Left ventricle myocardium inferior (tissue), 1 donor: Measurements from ENCODE around the gene SBDS. TPM values are rescaled to one million over a fixed set of nuclear protein-coding genes. Genes with fewer than 3 reads are reported as not detected.
"Not testable (repeated sequence)": the region's sequence is repeated elsewhere in the genome, so short reads cannot be mapped to it uniquely, and the experiment has no call there.

Source experiments
- DNase-seq: peaks from one replicate; pipeline ENCODE4 v3.0.0-alpha.2; 2020
- H3K27ac ChIP-seq: fragments of 200-600 bp; replicated peaks from 2 replicates; pipeline ENCODE4 v1.8.0; 2021
- H3K27me3 ChIP-seq: fragments of 200-600 bp; 2 replicates; pipeline ENCODE4 v1.8.0; 2021; ENCODE audit warnings: low read depth
- H3K36me3 ChIP-seq: fragments of 200-600 bp; 2 replicates; pipeline ENCODE4 v1.8.0; 2021
- H3K4me1 ChIP-seq: fragments of 200-600 bp; 2 replicates; pipeline ENCODE4 v1.8.0; 2021
- H3K4me3 ChIP-seq: fragments of 200-600 bp; 2 replicates; pipeline ENCODE4 v1.8.0; 2021; ENCODE audit warnings: mild to moderate bottlenecking, moderate library complexity
- H3K9me3 ChIP-seq: fragments of 200-600 bp; replicated peaks from 2 replicates; pipeline ENCODE4 v1.8.0; 2021
- intact Hi-C: fragments of 100-400 bp; cut with micrococcal nuclease; formaldehyde crosslinking; loops from one replicate; pipeline ENCODE4 v1.11.0; 2022
- total RNA-seq: library from RNA; stranded (reverse); fragmentation: NEBNext Ultra II Directional; extraction: Animal tissue kit (Norgen Biotek cat#: 25700); gene quantifications from one replicate; pipeline ENCODE4 v1.2.1, GENCODE V29; 2021
- TF ChIP-seq, protein P1 (sequence below): fragments of 200-600 bp; IDR thresholded peaks from 2 replicates; pipeline ENCODE4 v1.8.0; 2021; ENCODE audit warnings: antibody characterized with exemption, mild to moderate bottlenecking, borderline replicate concordance
- donor health status: DM: no; HTN: yes; CAD: no; lungs with severe emphysema.

SBDS gene
- total RNA-seq, 1 donor from 2014 or later = 211 TPM

DNA sequence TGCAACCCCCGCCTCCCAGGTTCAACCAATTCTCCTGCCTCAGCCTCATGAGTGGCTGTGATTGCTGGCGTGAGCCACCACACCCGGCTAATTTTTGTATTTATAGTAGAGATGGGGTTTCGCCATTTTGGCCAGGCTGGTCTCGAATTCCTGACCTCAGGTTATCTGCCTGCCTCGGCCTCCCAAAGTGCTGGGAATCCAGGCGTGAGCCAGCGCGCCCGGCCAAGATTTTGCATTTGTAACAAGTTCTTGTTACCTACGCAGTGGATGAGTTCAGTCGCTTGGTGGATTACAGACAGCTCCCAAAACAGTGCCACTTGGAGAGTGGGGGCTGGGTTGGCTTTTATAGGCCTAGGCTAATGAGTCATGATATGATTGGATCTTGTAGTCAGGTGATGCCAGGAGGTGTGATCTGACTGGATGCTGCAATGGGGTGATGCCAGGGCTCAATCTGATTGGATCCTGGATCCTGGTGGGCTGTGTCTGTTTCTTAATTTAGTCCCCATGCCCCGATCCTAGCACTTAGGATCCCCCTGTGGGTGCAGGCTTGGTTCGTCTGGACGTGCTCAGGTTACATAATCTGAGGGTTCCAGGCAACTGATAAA, 20.3 kb downstream of the SBDS start:
- intact Hi-C loops = no loop called here
- H3K36me3 ChIP-seq = no peaks in the 10 kb centered on the region
- H3K4me1 ChIP-seq = no peaks in the 10 kb centered on the region
- H3K27me3 ChIP-seq = no peaks in the 10 kb centered on the region
- H3K4me3 ChIP-seq = no peak overlapping the region
- peaks cover 7% of the 10 kb centered on the region for H3K9me3 ChIP-seq
- TF ChIP-seq, protein P1, sequence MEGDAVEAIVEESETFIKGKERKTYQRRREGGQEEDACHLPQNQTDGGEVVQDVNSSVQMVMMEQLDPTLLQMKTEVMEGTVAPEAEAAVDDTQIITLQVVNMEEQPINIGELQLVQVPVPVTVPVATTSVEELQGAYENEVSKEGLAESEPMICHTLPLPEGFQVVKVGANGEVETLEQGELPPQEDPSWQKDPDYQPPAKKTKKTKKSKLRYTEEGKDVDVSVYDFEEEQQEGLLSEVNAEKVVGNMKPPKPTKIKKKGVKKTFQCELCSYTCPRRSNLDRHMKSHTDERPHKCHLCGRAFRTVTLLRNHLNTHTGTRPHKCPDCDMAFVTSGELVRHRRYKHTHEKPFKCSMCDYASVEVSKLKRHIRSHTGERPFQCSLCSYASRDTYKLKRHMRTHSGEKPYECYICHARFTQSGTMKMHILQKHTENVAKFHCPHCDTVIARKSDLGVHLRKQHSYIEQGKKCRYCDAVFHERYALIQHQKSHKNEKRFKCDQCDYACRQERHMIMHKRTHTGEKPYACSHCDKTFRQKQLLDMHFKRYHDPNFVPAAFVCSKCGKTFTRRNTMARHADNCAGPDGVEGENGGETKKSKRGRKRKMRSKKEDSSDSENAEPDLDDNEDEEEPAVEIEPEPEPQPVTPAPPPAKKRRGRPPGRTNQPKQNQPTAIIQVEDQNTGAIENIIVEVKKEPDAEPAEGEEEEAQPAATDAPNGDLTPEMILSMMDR = no peak
- DNase-seq = no peak
- no peak overlapping the region for H3K27ac ChIP-seq

DNA sequence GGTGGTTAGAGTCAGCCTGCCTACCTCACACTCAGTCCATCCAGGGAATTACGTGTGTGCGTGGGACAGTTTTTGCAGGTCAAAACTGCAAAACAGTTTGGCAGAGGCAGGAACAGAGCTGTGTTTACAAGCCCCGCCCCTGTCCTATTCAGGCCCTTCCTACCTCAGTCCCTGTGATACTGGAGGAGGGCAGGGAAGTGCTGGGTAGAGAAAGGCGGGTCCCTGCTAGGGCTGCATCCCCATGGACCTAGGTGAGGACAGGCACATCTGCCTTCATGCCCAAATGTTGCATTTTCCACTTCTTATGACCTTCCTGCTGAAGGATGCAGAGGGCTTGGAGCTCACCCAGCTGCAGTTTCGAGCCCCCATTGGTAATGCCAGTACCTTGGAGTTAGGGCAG, 25.1 kb downstream of the SBDS start:
- Histone ChIP-seq H3K9me3 (no peaks in the 10 kb centered on the region), H3K27me3 (no peaks in the 10 kb centered on the region), H3K4me1 (no peaks in the 10 kb centered on the region), H3K27ac (no peak overlapping the region), H3K4me3 (no peak overlapping the region), H3K36me3 (no peaks in the 10 kb centered on the region)
- no peak for DNase-seq
- intact Hi-C loops = no loop called here
- TF ChIP-seq, protein P1 = no peak

DNA sequence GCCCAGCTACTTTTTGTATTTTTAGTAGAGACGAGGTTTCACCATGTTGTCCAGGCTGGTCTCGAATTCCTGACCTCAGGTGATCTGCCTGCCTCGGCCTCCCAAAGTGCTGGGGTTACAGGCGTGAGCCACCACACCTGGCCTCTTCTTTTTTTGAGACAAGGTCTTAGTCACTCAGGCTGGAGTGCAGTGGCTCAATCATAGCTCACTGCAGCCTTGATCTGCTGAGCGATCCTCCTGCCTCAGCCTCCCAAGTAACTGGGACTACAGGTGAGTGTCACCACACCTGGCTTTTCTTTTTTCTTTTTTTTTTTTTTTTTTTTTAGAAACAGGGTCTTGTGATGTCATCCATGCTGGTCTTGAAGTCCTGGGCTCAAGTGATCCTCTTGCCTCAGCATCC, 26.4 kb downstream of the SBDS start:
- intact Hi-C loops = not testable (repeated sequence)

DNA sequence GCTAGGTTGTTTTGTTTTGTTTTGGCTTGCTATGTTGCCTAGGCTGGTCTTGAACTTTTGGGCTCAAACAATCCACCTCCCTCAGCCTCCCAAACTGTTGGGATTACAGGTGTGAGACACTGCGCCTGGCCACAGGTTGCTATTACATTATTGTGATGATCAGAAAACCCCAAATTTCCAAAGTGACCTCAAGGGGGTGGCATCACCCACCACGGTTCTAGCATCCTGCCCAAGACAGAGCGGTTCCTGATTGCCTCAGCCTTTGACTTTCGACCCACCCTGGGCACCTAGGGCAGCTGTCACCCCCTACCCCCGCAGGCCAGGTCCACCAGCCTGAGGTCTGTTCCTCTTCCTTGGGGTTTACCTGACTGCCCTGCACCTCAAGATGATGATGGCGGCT, 28.4 kb downstream of the SBDS start:
- intact Hi-C loops = no loop called here
- no peak for DNase-seq
- Histone ChIP-seq H3K27ac (no peak overlapping the region), H3K4me3 (no peak overlapping the region), H3K9me3 (no peaks in the 10 kb centered on the region), H3K36me3 (no peaks in the 10 kb centered on the region), H3K27me3 (no peaks in the 10 kb centered on the region), H3K4me1 (no peaks in the 10 kb centered on the region)
- TF ChIP-seq, protein P1 = no peak

More for the DNA sequence above, 26.4 kb downstream of the SBDS start:
- H3K9me3 ChIP-seq, DNase-seq, H3K27ac ChIP-seq, H3K4me3 ChIP-seq, H3K4me1 ChIP-seq, H3K27me3 ChIP-seq, H3K36me3 ChIP-seq: not testable (repeated sequence)

DNA sequence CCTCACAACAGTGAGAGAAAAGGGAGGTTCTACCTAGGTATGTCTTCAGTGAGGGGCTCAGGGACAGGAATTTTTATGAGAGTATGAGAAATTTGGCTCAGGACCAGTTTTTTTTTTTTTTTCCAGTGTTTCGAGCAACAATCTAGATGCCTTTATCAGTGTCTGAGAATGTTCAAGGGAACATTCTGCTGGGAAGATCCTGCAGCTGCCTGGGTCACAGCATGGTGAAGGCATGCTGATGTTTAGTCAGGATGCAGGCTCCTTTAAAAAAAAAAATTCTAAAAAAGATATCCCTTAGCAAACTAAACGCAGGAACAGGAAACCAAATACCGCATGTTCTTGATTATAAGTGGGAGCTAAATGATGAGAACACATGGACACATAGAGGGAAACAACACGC, 31.0 kb downstream of the SBDS start:
- no peak for DNase-seq
- TF ChIP-seq, protein P1 = no peak
- Histone ChIP-seq H3K4me3 (no peak overlapping the region), H3K27me3 (no peaks in the 10 kb centered on the region), H3K36me3 (peaks cover under 1% of the 10 kb centered on the region), H3K27ac (no peak overlapping the region), H3K9me3 (no peaks in the 10 kb centered on the region), H3K4me1 (no peaks in the 10 kb centered on the region)
- intact Hi-C loops = no loop called here

DNA sequence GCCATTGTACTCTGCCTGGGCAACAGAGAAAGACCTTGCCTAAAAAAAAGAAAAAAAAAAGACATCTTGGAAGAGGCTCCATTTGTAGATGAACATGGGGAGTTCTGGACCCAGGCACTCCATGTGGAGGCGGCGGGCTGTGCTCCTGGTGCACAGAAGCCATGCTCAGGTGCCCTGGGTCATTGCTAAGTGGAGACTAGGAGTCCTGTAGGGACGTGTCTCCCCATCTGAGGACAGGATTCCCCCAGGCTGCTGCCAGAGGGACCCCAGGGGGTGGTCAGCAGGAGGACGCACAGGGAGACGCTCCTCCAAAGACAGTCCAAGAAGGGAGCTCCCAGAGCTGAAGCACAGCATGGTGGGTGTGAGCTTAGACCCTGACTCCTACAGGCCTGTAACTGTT, 34.3 kb downstream of the SBDS start:
- no peak overlapping the region for H3K27ac ChIP-seq
- no peaks in the 10 kb centered on the region for H3K9me3 ChIP-seq
- H3K4me3 ChIP-seq = no peak overlapping the region
- no peaks in the 10 kb centered on the region for H3K27me3 ChIP-seq
- TF ChIP-seq, protein P1 = no peak
- H3K36me3 ChIP-seq = peaks cover 33% of the 10 kb centered on the region
- intact Hi-C loops = no loop called here
- DNase-seq = no peak
- peaks cover 13% of the 10 kb centered on the region for H3K4me1 ChIP-seq
